GDM1 (cell line): ENCODE measurements around the gene CCDC138.

ENCODE experiments used
- DNase-seq: peaks from one replicate; lab custom pipeline; 2025; lab: John Stamatoyannopoulos, UW

Gene CCDC138

GRCh38 chr2:108896741-108897140, 110.2 kb downstream of the CCDC138 start:
- no peak for DNase-seq

GRCh38 chr2:108898315-108899082, 111.9 kb downstream of the CCDC138 start:
- DNase-seq: no peak

- DNase-seq: no peak
Measured at GRCh38 chr2:108904680-108905079, 118.1 kb downstream of the CCDC138 start.

GRCh38 chr2:108905176-108905575, 118.6 kb downstream of the CCDC138 start:
- no peak for DNase-seq

- no peak for DNase-seq
Measured at GRCh38 chr2:108905906-108906305, 119.3 kb downstream of the CCDC138 start.

GRCh38 chr2:108906403-108907077, 120.0 kb downstream of the CCDC138 start:
- no peak for DNase-seq

- DNase-seq: no peak
Measured at GRCh38 chr2:108907822-108908712, 121.5 kb downstream of the CCDC138 start.

- no peak for DNase-seq
Measured at GRCh38 chr2:108908713-108909070, 122.1 kb downstream of the CCDC138 start.

- DNase-seq: no peak
Measured at GRCh38 chr2:108909275-108909823, 122.8 kb downstream of the CCDC138 start.

GRCh38 chr2:108910011-108910431, 123.5 kb downstream of the CCDC138 start:
- DNase-seq: no peak

GRCh38 chr2:108910541-108911396, 124.2 kb downstream of the CCDC138 start:
- no peak for DNase-seq

- no peak for DNase-seq
Measured at GRCh38 chr2:108911401-108911800, 124.8 kb downstream of the CCDC138 start.

GRCh38 chr2:108911807-108912628, 125.4 kb downstream of the CCDC138 start:
- no peak for DNase-seq

GRCh38 chr2:108912629-108912902, 126.0 kb downstream of the CCDC138 start:
- DNase-seq: no peak

- no peak for DNase-seq
Measured at GRCh38 chr2:108916122-108916795, 129.7 kb downstream of the CCDC138 start.

- no peak for DNase-seq
Measured at GRCh38 chr2:108916796-108917421, 130.3 kb downstream of the CCDC138 start.

- no peak for DNase-seq
Measured at GRCh38 chr2:108917526-108917925, 131.0 kb downstream of the CCDC138 start.

GRCh38 chr2:108918156-108918874, 131.7 kb downstream of the CCDC138 start:
- DNase-seq: no peak

- DNase-seq: no peak
Measured at GRCh38 chr2:108918941-108919341, 132.4 kb downstream of the CCDC138 start.
